Epithelial cell of proximal tubule (primary cell): ENCODE measurements around the gene SHLD1. TPM values are rescaled to one million over a fixed set of nuclear protein-coding genes. Genes with fewer than 3 reads are reported as not detected.

ENCODE experiments used
- DNase-seq: peaks from one replicate; pipeline ENCODE4 v3.0.0-alpha.2; 2011; ENCODE audit warnings: low read depth
- H3K4me3 ChIP-seq: 2 replicates; pipeline ENCODE4 v1.5.1; 2011; ENCODE audit warnings: low read depth, mild to moderate bottlenecking, low read length
- total RNA-seq: library from RNA; depleted of rRNA; stranded (reverse); fragments of >200 nt; gene quantifications from 2 replicates; pipeline ENCODE4 v1.2.3, GENCODE V29; 2015
- TF ChIP-seq, protein P1 (sequence below): conservative IDR thresholded peaks from 2 replicates; pipeline ENCODE4 v1.5.1; 2012; ENCODE audit warnings: low read depth, mild to moderate bottlenecking, low read length

SHLD1 gene
- total RNA-seq, 1 donor from 2014 or later: 1.3 TPM

GRCh38 chr20:5831539-5832237 lies 81.5 kb downstream of the SHLD1 start:
- TF ChIP-seq, protein P1, sequence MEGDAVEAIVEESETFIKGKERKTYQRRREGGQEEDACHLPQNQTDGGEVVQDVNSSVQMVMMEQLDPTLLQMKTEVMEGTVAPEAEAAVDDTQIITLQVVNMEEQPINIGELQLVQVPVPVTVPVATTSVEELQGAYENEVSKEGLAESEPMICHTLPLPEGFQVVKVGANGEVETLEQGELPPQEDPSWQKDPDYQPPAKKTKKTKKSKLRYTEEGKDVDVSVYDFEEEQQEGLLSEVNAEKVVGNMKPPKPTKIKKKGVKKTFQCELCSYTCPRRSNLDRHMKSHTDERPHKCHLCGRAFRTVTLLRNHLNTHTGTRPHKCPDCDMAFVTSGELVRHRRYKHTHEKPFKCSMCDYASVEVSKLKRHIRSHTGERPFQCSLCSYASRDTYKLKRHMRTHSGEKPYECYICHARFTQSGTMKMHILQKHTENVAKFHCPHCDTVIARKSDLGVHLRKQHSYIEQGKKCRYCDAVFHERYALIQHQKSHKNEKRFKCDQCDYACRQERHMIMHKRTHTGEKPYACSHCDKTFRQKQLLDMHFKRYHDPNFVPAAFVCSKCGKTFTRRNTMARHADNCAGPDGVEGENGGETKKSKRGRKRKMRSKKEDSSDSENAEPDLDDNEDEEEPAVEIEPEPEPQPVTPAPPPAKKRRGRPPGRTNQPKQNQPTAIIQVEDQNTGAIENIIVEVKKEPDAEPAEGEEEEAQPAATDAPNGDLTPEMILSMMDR: no peak
- DNase-seq: no peak
- H3K4me3 ChIP-seq: no peak overlapping the region

DNA sequence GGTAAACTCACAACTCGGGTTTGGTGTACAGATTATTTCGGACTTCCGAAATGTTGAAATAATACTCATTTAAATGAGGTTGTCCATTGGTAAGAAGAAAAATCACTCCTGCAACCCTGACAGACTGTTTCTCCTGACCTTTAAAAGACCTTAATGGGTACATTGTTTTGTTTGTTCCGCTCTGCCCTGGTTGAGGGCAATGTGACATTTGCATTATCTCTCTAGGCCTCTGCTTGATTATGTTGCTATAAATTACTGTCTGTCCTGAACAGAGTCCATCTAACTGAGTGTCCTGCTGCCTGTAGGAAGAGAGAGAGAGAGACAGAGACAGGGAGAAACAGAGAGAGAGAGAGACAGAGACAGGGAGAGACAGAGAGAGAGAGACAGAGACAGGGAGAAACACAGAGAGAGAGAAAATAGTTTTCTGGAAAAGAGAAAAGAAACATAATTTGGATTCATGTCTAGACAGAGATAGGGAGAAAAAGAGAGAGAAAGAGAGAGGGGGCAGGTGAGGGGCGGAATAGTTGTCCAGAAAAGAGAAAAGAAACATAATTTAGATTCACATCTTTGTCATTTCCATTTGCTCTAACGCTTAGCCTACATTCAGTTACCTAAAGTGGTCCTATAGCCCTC lies 83.2 kb downstream of the SHLD1 start:
- TF ChIP-seq, protein P1: no peak
- no peak for DNase-seq
- no peak overlapping the region for H3K4me3 ChIP-seq

DNA sequence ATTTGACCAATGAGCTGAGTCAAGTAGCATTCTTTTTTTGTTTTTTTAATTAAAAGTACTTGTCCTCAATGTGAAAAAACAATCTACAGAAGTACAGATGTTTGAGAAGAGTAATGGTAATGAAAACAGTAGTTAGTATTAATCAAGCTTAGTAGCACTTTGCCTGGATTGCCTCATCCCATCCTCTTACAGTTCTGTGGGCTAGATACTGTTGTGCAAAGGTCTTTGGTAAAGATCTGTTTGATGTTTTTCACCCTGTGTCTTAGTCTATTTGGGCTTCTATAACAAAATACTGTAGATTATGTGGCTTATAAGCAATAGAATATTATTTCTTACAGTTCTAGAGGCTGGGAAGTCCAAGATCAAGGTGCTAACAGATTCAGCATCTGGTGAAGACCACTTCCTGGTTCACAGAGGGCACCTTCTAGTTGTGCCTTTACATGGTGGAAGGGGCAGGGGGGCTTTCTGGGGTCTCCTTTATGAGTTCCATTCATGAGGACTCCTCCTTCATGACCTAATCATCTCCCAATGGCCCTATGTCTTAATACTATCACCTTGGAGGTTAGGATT lies 84.3 kb downstream of the SHLD1 start:
- TF ChIP-seq, protein P1: no peak
- H3K4me3 ChIP-seq: no peak overlapping the region
- DNase-seq: no peak

GRCh38 chr20:5835321-5835821 lies 85.2 kb downstream of the SHLD1 start:
- no peak overlapping the region for H3K4me3 ChIP-seq
- DNase-seq: no peak
- TF ChIP-seq, protein P1: no peak

- H3K4me3 ChIP-seq: no peak overlapping the region
- TF ChIP-seq, protein P1: no peak
- DNase-seq: no peak
These were observed 85.7 kb downstream of the SHLD1 start for GRCh38 chr20:5835871-5836270.

- H3K4me3 ChIP-seq: no peak overlapping the region
- DNase-seq: no peak
- TF ChIP-seq, protein P1: no peak
These were observed 86.4 kb downstream of the SHLD1 start for GRCh38 chr20:5836569-5836968.
